ENCODE data around the gene DDX1.

The DDX1 gene

DNA sequence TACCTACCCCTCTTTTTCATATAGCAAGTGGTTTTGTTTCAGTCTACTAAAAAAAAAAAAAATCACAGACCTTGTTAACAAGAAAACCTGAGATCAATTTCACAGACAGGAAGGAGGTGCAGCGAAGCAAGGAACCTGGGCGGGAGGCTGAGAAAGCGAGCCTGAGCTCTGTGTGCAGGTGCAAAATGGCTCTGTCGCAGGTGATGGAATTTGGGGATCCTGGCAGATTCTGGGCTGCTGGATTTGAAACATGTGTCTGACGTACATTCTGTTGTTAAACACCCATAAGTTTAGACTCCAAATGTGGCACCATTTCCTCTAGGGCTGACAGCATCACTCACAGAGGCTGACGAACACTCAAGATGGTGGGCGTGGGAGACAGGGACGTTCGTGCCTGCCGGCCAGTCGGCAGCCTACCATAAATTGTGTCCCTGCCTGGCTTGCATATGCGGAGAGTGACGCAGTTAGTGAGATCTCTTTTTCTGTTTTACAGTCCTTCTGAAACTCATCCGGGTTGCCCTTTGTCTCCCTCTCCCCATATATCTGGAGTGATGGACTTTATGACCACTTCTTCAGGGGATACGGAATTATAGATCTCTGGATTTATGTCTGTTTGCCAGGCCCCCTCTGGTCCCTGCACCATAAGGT is 8.8 kb upstream of the DDX1 start:
- TF ChIP-seq, protein P1, sequence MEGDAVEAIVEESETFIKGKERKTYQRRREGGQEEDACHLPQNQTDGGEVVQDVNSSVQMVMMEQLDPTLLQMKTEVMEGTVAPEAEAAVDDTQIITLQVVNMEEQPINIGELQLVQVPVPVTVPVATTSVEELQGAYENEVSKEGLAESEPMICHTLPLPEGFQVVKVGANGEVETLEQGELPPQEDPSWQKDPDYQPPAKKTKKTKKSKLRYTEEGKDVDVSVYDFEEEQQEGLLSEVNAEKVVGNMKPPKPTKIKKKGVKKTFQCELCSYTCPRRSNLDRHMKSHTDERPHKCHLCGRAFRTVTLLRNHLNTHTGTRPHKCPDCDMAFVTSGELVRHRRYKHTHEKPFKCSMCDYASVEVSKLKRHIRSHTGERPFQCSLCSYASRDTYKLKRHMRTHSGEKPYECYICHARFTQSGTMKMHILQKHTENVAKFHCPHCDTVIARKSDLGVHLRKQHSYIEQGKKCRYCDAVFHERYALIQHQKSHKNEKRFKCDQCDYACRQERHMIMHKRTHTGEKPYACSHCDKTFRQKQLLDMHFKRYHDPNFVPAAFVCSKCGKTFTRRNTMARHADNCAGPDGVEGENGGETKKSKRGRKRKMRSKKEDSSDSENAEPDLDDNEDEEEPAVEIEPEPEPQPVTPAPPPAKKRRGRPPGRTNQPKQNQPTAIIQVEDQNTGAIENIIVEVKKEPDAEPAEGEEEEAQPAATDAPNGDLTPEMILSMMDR (IDR thresholded peaks at IDR 0.05; ENCODE audit: low read depth, low read length): no peak
- no peak overlapping the region for H3K4me3 ChIP-seq (ENCODE audit: low read depth, low read length)
- in situ Hi-C loops (cut with HindIII; ENCODE audit: low sequenced_read_pairs): no loop called here
- no peak for DNase-seq (ENCODE audit: low read depth, low spot score)

DNA sequence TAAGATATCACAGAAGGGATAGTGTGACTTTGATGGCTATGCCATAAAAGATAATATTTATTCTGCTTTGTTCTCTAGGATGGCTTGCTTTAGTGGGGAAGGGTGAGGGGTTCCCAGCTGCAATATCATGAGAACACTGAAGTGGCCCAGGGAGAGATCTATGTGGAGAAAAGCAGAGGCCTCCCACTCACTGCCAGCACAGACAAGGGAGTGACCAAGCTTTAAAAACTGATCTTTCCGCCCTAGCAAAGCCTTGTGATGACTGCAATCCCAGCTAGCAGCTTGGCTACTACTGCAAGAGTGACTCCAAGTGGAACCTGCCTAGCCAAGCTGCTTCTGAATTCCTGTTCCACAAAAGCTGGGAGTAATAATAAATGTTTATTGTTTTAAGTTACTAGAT is 7.8 kb upstream of the DDX1 start:
- in situ Hi-C loops (cut with HindIII; ENCODE audit: low sequenced_read_pairs): no loop called here
- TF ChIP-seq, protein P1 (IDR thresholded peaks at IDR 0.05; ENCODE audit: low read depth, low read length): no peak
- no peak overlapping the region for H3K4me3 ChIP-seq (ENCODE audit: low read depth, low read length)
- no peak for DNase-seq (ENCODE audit: low read depth, low spot score)

DNA sequence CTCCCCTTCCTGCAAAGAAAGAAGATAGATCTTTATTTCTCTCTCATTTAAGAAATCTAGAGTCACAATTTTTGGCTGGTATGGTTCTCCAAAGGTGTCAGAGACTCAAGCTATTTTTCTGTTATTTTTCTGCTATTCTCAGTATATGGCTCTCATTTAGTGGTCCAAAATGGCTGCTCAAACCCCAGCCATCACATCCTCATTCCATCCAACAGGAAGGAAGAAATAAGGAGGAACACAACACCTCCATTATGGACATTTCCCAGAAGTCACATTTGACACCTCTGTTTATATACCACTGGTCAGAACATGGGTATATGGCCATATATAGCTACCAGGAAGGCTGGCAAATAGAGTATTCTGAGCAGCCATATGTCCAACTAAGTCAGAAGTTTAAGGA is 7.4 kb upstream of the DDX1 start:
- no peak for DNase-seq (ENCODE audit: low read depth, low spot score)
- H3K4me3 ChIP-seq (ENCODE audit: low read depth, low read length): no peak overlapping the region
- in situ Hi-C loops (cut with HindIII; ENCODE audit: low sequenced_read_pairs): no loop called here
- TF ChIP-seq, protein P1 (IDR thresholded peaks at IDR 0.05; ENCODE audit: low read depth, low read length): no peak

DNA sequence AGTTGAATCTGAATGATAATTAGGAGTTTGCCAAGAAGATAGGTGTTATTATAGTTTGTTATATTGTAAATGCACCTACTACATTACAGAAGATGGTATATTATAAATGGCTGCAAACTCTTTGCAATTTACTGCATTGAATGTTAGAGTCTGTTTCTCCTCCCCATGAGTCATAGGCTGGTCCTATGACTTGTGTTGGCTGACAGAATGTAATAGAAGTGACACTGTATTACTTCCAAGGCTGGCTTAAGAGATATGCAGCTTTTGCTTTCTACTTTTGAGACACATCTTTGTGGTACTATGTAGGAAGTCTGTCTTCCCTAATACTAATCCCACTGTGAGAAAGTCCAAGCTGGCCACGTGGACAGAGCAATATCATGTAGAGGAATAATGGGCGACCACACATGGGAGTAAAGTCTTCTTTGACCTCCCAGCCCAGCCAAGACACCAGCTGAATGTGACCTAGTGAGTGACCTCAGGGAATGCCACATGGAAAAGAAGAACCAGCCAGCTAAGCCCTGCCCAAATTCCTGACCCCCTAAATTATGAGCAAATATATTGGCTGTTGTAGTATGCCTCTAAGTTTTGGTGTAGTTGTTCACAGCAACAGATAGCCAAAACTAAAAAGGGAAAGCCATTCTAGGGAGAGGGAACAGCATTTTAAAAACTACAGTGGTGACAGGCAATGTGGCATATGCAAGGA is 6.8 kb upstream of the DDX1 start:
- in situ Hi-C loops (cut with HindIII; ENCODE audit: low sequenced_read_pairs): no loop called here
- TF ChIP-seq, protein P1 (IDR thresholded peaks at IDR 0.05; ENCODE audit: low read depth, low read length): no peak
- H3K4me3 ChIP-seq (ENCODE audit: low read depth, low read length): no peak overlapping the region
- no peak for DNase-seq (ENCODE audit: low read depth, low spot score)

DNA sequence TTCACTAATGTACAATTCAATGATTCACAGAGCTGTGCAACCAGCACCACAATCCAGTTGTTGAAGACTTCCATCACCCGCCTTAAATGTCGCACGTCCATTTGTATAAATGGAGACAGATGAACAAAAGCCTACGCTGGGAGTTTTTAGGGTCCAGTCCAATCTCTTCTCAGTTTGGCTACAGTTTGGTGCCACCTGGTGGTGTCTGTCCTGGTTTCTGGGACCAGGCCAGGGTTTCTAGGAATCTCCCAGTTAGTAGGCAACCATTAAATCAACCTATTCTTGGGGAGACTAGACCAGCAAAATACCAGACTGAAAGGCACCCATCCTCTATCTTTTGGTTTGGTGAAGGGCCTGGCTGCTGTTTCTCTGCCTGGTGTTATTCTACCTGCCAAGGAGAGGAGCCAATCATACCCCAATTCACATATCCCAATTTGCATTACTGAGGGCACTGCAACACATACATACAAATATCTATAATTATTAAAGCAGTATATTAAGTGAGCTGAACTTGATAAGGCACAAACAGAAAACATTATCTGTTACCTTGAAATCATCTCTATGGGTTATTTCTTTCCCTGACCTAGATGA is 3.2 kb upstream of the DDX1 start:
- TF ChIP-seq, protein P1 (IDR thresholded peaks at IDR 0.05; ENCODE audit: low read depth, low read length): peak; percentile 69
- no peak overlapping the region for H3K4me3 ChIP-seq (ENCODE audit: low read depth, low read length)
- in situ Hi-C loops (cut with HindIII; ENCODE audit: low sequenced_read_pairs): no loop called here
- DNase-seq (ENCODE audit: low read depth, low spot score): peak; percentile 61

DNA sequence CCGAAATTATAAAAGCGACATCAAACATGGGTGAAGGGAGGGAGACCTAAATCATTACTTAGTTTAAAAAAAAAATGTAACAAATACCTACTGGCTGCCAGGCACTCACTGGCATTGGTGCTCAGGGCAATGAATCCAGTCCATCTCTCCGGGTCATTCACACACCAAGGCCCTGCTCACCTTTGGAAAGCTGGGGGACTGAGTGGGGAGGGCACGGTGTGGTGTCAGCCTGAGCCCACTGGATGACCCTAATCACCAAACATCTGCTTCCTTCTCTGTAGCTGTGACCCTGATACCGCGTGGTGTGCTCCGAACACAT is 336 bp upstream of the DDX1 start:
- in situ Hi-C loops (cut with HindIII; ENCODE audit: low sequenced_read_pairs): no loop called here
- TF ChIP-seq, protein P1 (IDR thresholded peaks at IDR 0.05; ENCODE audit: low read depth, low read length): no peak
- H3K4me3 ChIP-seq (ENCODE audit: low read depth, low read length): peak overlapping the region; percentile 85
- DNase-seq (ENCODE audit: low read depth, low spot score): no peak
